ENCODE data around the gene ZBTB7C.

DNA sequence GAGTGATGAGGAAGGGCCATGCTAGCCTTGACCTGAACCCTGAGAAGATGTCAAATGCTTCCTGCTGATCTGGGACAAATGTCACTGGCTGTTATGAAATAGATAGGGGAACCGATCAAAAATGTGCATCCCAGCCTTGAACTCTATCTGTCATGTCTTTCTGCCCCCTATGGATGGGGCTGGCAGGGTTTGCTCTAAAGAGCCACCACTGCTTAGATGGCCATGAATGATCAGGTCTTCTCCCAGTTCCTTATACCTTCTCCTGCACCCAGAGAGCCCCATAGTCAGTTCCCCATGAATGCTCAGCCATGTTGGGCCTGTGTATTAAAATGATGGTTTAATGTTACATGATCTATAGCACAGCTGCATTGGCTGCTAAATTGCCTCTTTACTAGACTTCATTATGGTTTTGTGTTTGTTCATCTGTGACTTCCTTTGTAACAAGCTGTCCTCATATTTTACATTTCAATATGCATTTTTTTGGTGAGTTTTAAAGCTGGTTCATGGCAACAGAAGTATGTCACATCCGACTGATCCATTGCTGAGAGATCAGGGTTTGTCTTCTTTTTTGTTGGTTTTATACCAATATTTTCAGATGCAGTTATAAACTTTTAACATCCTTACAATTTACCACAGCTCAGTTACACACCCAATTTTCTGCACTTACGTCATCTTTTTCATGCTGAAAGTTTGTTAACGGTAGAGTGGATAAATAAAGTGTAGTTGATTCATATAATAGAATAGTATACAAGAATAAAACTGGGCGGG, 422.4 kb downstream of the ZBTB7C start:
- TF ChIP-seq, protein P1, sequence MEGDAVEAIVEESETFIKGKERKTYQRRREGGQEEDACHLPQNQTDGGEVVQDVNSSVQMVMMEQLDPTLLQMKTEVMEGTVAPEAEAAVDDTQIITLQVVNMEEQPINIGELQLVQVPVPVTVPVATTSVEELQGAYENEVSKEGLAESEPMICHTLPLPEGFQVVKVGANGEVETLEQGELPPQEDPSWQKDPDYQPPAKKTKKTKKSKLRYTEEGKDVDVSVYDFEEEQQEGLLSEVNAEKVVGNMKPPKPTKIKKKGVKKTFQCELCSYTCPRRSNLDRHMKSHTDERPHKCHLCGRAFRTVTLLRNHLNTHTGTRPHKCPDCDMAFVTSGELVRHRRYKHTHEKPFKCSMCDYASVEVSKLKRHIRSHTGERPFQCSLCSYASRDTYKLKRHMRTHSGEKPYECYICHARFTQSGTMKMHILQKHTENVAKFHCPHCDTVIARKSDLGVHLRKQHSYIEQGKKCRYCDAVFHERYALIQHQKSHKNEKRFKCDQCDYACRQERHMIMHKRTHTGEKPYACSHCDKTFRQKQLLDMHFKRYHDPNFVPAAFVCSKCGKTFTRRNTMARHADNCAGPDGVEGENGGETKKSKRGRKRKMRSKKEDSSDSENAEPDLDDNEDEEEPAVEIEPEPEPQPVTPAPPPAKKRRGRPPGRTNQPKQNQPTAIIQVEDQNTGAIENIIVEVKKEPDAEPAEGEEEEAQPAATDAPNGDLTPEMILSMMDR (IDR thresholded peaks at IDR 0.05; ENCODE audit: borderline replicate concordance, extremely low read depth, low read length, poor library complexity, severe bottlenecking) = no peak
- TF ChIP-seq EZH2 (IDR thresholded peaks at IDR 0.05; ENCODE audit: borderline replicate concordance, low read depth, low read length, severe bottlenecking) = no peak
